ENCODE results near the gene IMP3. TPM values are rescaled to one million over a fixed set of nuclear protein-coding genes. Genes with fewer than 3 reads are reported as not detected.
"Not testable (repeated sequence)": the region's sequence is repeated elsewhere in the genome, so short reads cannot be mapped to it uniquely, and the experiment has no call there.

Gene IMP3
- total and polyA plus RNA-seq, 2 donors (not counting 3 experiments of a cell fraction or from before 2014, with no cell fraction given), result 41.3 to 64.0 TPM

DNA sequence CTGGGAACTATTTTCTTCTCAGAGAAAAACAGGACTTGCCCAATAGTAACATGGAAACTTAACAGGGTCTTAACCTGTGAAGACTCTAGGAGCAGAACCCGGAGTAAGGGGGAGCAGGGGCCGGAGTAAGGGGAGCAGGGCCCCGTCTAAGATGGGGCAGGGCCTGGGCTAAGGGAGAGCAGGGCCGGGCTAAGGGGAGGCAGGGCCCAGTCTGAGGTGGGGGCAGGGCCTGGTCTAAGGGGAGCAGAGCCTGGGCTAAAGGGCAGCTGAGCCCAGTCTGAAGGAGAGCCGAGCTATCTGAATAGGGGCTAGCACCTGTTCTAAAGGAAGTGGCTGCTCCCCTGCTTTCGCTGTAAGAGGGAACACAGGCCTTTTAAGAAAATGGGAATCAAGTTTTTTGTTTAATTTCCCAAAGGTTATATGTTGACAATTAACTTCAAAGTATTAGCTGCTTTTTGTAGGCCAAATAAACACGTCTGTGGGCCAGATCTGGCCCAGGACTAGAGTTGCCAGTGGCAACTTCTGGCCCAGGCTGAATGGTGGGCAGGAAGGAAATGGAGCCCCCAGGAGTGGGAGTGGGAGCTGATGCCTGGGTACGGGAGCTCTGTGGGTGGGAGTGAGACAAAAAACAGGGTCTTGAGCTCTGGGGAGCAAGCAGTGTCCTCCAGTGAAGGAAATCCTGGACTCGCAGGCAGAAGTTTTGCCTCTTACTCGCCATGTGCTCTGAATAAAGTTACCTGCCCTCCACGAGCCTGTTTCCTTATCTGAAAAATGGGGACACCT lies 40.2 kb upstream of the IMP3 start:
- Histone ChIP-seq H3K27ac (ENCODE audit: insufficient read depth, low read depth, low read length) (no peak overlapping the region), H3K9me3 (replicated peaks; ENCODE audit: control insufficient read depth, insufficient read depth, low read length) (no peaks in the 10 kb centered on the region), H2AFZ (ENCODE audit: low read depth, low read length) (no peak overlapping the region), H3K27me3 (ENCODE audit: control insufficient read depth in 2 of 2, insufficient read depth in 2 of 2, low read length in 2 of 2) (peaks cover 6 to 10% of the 10 kb centered on the region in 2 experiments), H3K9ac (replicated peaks; ENCODE audit: extremely low read depth, insufficient read depth, low read length) (no peak overlapping the region), H4K20me1 (replicated peaks; ENCODE audit: control insufficient read depth, extremely low read depth, insufficient read depth, low read length) (no peaks in the 10 kb centered on the region), H3K4me3 (replicated peaks in 1 of 3; ENCODE audit: insufficient read depth in 1 of 3, low read depth in 1 of 3, low read length in 3 of 3) (no peak overlapping the region), H3K4me2 (ENCODE audit: insufficient read depth, low read length) (no peak overlapping the region), H3K4me1 (ENCODE audit: control insufficient read depth, extremely low read depth, insufficient read depth, low read length) (no peaks in the 10 kb centered on the region), H3K36me3 (ENCODE audit: control insufficient read depth in 2 of 2, extremely low read depth in 1 of 2, insufficient read depth in 2 of 2, low read length in 2 of 2) (no peaks in the 10 kb centered on the region), H3K79me2 (ENCODE audit: control insufficient read depth, insufficient read depth, low read length) (no peaks in the 10 kb centered on the region), H3K9me1 (replicated peaks; ENCODE audit: control insufficient read depth, extremely low read depth, insufficient read depth, low read length) (no peaks in the 10 kb centered on the region)
- dilution Hi-C loops (cut with MboI; ENCODE audit: extremely low pct_ligation_motif_present, low sequenced_read_pairs) (no loop called here), intact Hi-C loops (cut with micrococcal nuclease) (loop anchor here (5.0 kb wide), 2 partner anchors 103 to 653 kb away; partner anchors contain the start of gene PTPN9)
- no peak for DNase-seq (ENCODE audit: low read depth, low spot score)
- ChIA-PET POLR2A (no interaction called here), CTCF (interaction anchor here (1.1 to 8.3 kb wide), 8 partner anchors 12 to 651 kb away, joined by 3 to 65 read pairs (median 6); partner anchors contain the start of genes IMP3 and SNX33)
- FAIRE-seq, result no peak
- no TSS peak for BruUV-seq (replicated peaks)
- TF ChIP-seq POLR2AphosphoS5 (IDR thresholded peaks at IDR 0.05; ENCODE audit: insufficient read depth, low read depth, low read length) (no peak), JUN (IDR thresholded peaks at IDR 0.05; ENCODE audit: borderline replicate concordance, insufficient read depth, insufficient read length, low read depth) (no peak), EZH2 (IDR thresholded peaks at IDR 0.05; ENCODE audit: borderline replicate concordance, low read depth, low read length, severe bottlenecking) (no peak), GATA2 (IDR thresholded peaks at IDR 0.05; ENCODE audit: insufficient read depth, insufficient read length, low read depth, low read length) (no peak), FOS (IDR thresholded peaks at IDR 0.05; ENCODE audit: borderline replicate concordance, insufficient read depth, low read length) (no peak), POLR2A (IDR thresholded peaks at IDR 0.05; ENCODE audit: low read depth, low read length) (no peak)
- TF ChIP-seq, protein P1, sequence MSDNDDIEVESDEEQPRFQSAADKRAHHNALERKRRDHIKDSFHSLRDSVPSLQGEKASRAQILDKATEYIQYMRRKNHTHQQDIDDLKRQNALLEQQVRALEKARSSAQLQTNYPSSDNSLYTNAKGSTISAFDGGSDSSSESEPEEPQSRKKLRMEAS (IDR thresholded peaks at IDR 0.05; ENCODE audit: insufficient read depth, insufficient read length), result no peak
- TF ChIP-seq, protein P2, sequence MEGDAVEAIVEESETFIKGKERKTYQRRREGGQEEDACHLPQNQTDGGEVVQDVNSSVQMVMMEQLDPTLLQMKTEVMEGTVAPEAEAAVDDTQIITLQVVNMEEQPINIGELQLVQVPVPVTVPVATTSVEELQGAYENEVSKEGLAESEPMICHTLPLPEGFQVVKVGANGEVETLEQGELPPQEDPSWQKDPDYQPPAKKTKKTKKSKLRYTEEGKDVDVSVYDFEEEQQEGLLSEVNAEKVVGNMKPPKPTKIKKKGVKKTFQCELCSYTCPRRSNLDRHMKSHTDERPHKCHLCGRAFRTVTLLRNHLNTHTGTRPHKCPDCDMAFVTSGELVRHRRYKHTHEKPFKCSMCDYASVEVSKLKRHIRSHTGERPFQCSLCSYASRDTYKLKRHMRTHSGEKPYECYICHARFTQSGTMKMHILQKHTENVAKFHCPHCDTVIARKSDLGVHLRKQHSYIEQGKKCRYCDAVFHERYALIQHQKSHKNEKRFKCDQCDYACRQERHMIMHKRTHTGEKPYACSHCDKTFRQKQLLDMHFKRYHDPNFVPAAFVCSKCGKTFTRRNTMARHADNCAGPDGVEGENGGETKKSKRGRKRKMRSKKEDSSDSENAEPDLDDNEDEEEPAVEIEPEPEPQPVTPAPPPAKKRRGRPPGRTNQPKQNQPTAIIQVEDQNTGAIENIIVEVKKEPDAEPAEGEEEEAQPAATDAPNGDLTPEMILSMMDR (IDR thresholded peaks at IDR 0.05; ENCODE audit: extremely low read depth in 1 of 2, insufficient read depth in 1 of 2, low read depth in 1 of 2, low read length in 2 of 2), result no peak

DNA sequence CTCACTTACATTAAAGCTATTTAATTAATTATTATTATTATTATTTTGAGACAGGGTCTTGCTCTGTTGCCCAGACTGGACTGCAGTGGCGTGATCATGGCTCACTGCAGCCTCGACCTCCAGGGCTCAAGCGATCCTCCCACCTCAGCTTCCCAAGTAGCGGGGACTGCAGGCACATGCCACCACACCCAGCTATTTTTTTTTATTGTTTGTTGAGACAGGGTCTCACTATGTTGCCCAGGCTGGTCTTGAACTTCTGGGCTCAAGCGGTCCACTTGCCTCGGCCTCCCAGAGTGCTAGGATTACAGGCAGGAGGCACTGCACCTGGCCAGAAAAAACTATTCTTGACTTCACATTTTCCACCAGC lies 38.3 kb upstream of the IMP3 start:
- H3K36me3 ChIP-seq (ENCODE audit: control insufficient read depth in 2 of 2, extremely low read depth in 1 of 2, insufficient read depth in 2 of 2, low read length in 2 of 2); intact Hi-C loops (cut with micrococcal nuclease); H3K27ac ChIP-seq (ENCODE audit: insufficient read depth, low read depth, low read length); H3K27me3 ChIP-seq (ENCODE audit: control insufficient read depth in 2 of 2, insufficient read depth in 2 of 2, low read length in 2 of 2); H3K9ac ChIP-seq (replicated peaks; ENCODE audit: extremely low read depth, insufficient read depth, low read length); POLR2A ChIA-PET; H2AFZ ChIP-seq (ENCODE audit: low read depth, low read length); DNase-seq (ENCODE audit: low read depth, low spot score); FAIRE-seq; H3K4me3 ChIP-seq (replicated peaks in 1 of 3; ENCODE audit: insufficient read depth in 1 of 3, low read depth in 1 of 3, low read length in 3 of 3); dilution Hi-C loops (cut with MboI; ENCODE audit: extremely low pct_ligation_motif_present, low sequenced_read_pairs); H3K9me3 ChIP-seq (replicated peaks; ENCODE audit: control insufficient read depth, insufficient read depth, low read length); H3K4me2 ChIP-seq (ENCODE audit: insufficient read depth, low read length); H4K20me1 ChIP-seq (replicated peaks; ENCODE audit: control insufficient read depth, extremely low read depth, insufficient read depth, low read length); BruUV-seq (replicated peaks); H3K79me2 ChIP-seq (ENCODE audit: control insufficient read depth, insufficient read depth, low read length); H3K9me1 ChIP-seq (replicated peaks; ENCODE audit: control insufficient read depth, extremely low read depth, insufficient read depth, low read length); H3K4me1 ChIP-seq (ENCODE audit: control insufficient read depth, extremely low read depth, insufficient read depth, low read length): not testable (repeated sequence)
- CTCF ChIA-PET, result interaction anchor here (2.5 to 8.3 kb wide), 4 partner anchors 10 to 58 kb away, joined by 9 to 65 read pairs (median 16); partner anchors contain the start of genes IMP3 and SNX33

All from endothelial cell of umbilical vein (primary cell).